Measurements from ENCODE around the gene GRIK1. TPM values are rescaled to one million over a fixed set of nuclear protein-coding genes. Genes with fewer than 3 reads are reported as not detected.
"Not testable (repeated sequence)": the region's sequence is repeated elsewhere in the genome, so short reads cannot be mapped to it uniquely, and the experiment has no call there.

GRIK1 gene
- total RNA-seq, 1 donor from 2014 or later = not detected

- DNase-seq (ENCODE audit: low spot score) = no peak
- TF ChIP-seq, protein P1, sequence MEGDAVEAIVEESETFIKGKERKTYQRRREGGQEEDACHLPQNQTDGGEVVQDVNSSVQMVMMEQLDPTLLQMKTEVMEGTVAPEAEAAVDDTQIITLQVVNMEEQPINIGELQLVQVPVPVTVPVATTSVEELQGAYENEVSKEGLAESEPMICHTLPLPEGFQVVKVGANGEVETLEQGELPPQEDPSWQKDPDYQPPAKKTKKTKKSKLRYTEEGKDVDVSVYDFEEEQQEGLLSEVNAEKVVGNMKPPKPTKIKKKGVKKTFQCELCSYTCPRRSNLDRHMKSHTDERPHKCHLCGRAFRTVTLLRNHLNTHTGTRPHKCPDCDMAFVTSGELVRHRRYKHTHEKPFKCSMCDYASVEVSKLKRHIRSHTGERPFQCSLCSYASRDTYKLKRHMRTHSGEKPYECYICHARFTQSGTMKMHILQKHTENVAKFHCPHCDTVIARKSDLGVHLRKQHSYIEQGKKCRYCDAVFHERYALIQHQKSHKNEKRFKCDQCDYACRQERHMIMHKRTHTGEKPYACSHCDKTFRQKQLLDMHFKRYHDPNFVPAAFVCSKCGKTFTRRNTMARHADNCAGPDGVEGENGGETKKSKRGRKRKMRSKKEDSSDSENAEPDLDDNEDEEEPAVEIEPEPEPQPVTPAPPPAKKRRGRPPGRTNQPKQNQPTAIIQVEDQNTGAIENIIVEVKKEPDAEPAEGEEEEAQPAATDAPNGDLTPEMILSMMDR (IDR thresholded peaks at IDR 0.05; ENCODE audit: unreplicated experiment) = no peak
- Mint-ChIP-seq H3K9me3 (ENCODE audit: unreplicated experiment) (no peaks in the 10 kb centered on the region), H3K4me1 (ENCODE audit: unreplicated experiment) (no peaks in the 10 kb centered on the region), H3K27me3 (ENCODE audit: unreplicated experiment) (no peaks in the 10 kb centered on the region), H3K4me3 (ENCODE audit: unreplicated experiment) (no peak overlapping the region), H3K36me3 (ENCODE audit: low read depth, unreplicated experiment) (no peaks in the 10 kb centered on the region), H3K27ac (ENCODE audit: unreplicated experiment) (no peak overlapping the region)
These were observed 325.9 kb downstream of the GRIK1 start for GRCh38 chr21:29613877-29614276.

GRCh38 chr21:29613021-29613420 is 326.8 kb downstream of the GRIK1 start:
- Mint-ChIP-seq H3K4me3 (ENCODE audit: unreplicated experiment) (no peak overlapping the region), H3K36me3 (ENCODE audit: low read depth, unreplicated experiment) (no peaks in the 10 kb centered on the region), H3K9me3 (ENCODE audit: unreplicated experiment) (no peaks in the 10 kb centered on the region), H3K27me3 (ENCODE audit: unreplicated experiment) (no peaks in the 10 kb centered on the region), H3K4me1 (ENCODE audit: unreplicated experiment) (no peaks in the 10 kb centered on the region), H3K27ac (ENCODE audit: unreplicated experiment) (no peak overlapping the region)
- TF ChIP-seq, protein P1 (IDR thresholded peaks at IDR 0.05; ENCODE audit: unreplicated experiment) = no peak
- no peak for DNase-seq (ENCODE audit: low spot score)

GRCh38 chr21:29610779-29611360 is 328.9 kb downstream of the GRIK1 start:
- no peaks in the 10 kb centered on the region for H3K4me1 Mint-ChIP-seq (ENCODE audit: unreplicated experiment)
- H3K9me3 Mint-ChIP-seq (ENCODE audit: unreplicated experiment) = no peaks in the 10 kb centered on the region
- no peak for DNase-seq (ENCODE audit: low spot score)
- H3K36me3 Mint-ChIP-seq (ENCODE audit: low read depth, unreplicated experiment) = no peaks in the 10 kb centered on the region
- no peak overlapping the region for H3K4me3 Mint-ChIP-seq (ENCODE audit: unreplicated experiment)
- no peaks in the 10 kb centered on the region for H3K27me3 Mint-ChIP-seq (ENCODE audit: unreplicated experiment)
- no peak overlapping the region for H3K27ac Mint-ChIP-seq (ENCODE audit: unreplicated experiment)
- TF ChIP-seq, protein P1 (IDR thresholded peaks at IDR 0.05; ENCODE audit: unreplicated experiment) = no peak

- Mint-ChIP-seq H3K27me3 (ENCODE audit: unreplicated experiment) (no peaks in the 10 kb centered on the region), H3K27ac (ENCODE audit: unreplicated experiment) (no peak overlapping the region), H3K36me3 (ENCODE audit: low read depth, unreplicated experiment) (no peaks in the 10 kb centered on the region), H3K9me3 (ENCODE audit: unreplicated experiment) (no peaks in the 10 kb centered on the region), H3K4me1 (ENCODE audit: unreplicated experiment) (peaks cover 4% of the 10 kb centered on the region), H3K4me3 (ENCODE audit: unreplicated experiment) (no peak overlapping the region)
- no peak for DNase-seq (ENCODE audit: low spot score)
- TF ChIP-seq, protein P1 (IDR thresholded peaks at IDR 0.05; ENCODE audit: unreplicated experiment) = no peak
These were observed 333.2 kb downstream of the GRIK1 start for GRCh38 chr21:29606613-29607012.

DNA sequence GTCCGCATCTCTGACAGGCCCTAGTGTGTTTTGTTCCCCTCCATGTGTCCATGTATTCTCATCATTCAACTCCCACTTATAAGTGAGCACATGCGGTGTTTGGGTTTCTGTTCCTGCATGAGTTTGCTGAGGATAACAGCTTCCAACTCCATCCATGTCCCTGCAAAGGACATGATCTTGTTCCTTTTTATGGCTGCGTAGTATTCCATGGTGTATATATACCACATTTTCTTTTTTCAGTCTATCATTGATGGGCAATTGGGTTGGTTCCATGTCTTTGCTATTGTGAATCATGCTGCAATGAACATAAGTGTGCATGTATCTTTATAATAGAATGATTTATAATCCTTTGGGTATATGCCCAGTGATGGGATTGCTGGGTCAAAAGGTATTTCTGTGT is 334.6 kb downstream of the GRIK1 start:
- not testable (repeated sequence) for H3K9me3 Mint-ChIP-seq (ENCODE audit: unreplicated experiment); DNase-seq (ENCODE audit: low spot score); H3K27me3 Mint-ChIP-seq (ENCODE audit: unreplicated experiment); H3K4me1 Mint-ChIP-seq (ENCODE audit: unreplicated experiment); H3K4me3 Mint-ChIP-seq (ENCODE audit: unreplicated experiment); H3K36me3 Mint-ChIP-seq (ENCODE audit: low read depth, unreplicated experiment); H3K27ac Mint-ChIP-seq (ENCODE audit: unreplicated experiment)
